Gastrocnemius medialis (tissue), 4 donors: Measurements from ENCODE around the gene MINDY1. TPM values are rescaled to one million over a fixed set of nuclear protein-coding genes. Genes with fewer than 3 reads are reported as not detected.

Experiments
- ATAC-seq, 2 donors: fragments of 150-250 bp; one replicate each; pipeline ENCODE4 v1.9.1; 2016
- DNase-seq, 2 donors: peaks; one replicate each; pipeline ENCODE4 v3.0.0-alpha.2; 2019
- H3K27ac ChIP-seq, 4 donors: fragments of 200-600 bp; sonication (generic); 1 replicate in 1 of 4; 2 replicates in 3 of 4; pipeline ENCODE4 v1.5.1; 2016 to 2018; ENCODE audit warnings: mild to moderate bottlenecking in 2 of 4, moderate library complexity in 1 of 4
- H3K27me3 ChIP-seq, 3 donors: fragments of 200-600 bp; sonication (generic) in 2 of 3; 1 replicate in 1 of 3; 2 replicates in 2 of 3; pipeline versions ENCODE4 v1.5.1 to v1.6.0; 2016 to 2019; ENCODE audit warnings: mild to moderate bottlenecking in 1 of 3, moderate library complexity in 1 of 3
- H3K36me3 ChIP-seq, 2 donors: fragments of 200-600 bp; sonication (generic) in 1 of 2; one replicate each; pipeline ENCODE4 v1.5.1; 2017 to 2018
- H3K4me1 ChIP-seq, 2 donors: fragments of 200-600 bp; sonication (generic) in 1 of 2; one replicate each; pipeline ENCODE4 v1.5.1; 2016 to 2017; ENCODE audit warnings: mild to moderate bottlenecking in 2 of 2
- H3K4me3 ChIP-seq, 4 donors: fragments of 200-600 bp; sonication (generic) in 3 of 4; 1 replicate in 1 of 4; 2 replicates in 3 of 4; pipeline ENCODE4 v1.5.1; 2016 to 2019; ENCODE audit warnings: mild to moderate bottlenecking in 2 of 4
- H3K9me3 ChIP-seq, 3 donors: fragments of 200-600 bp; sonication (generic) in 2 of 3; 1 replicate in 1 of 3; 2 replicates in 2 of 3; pipeline ENCODE4 v1.5.1; 2016 to 2019
- POLR2A ChIP-seq, 2 donors: fragments of 450-650 bp; IDR thresholded peaks; one replicate each; pipeline ENCODE4 v1.6.1; 2017; ENCODE audit warnings: antibody characterized with exemption in 2 of 2, mild to moderate bottlenecking in 2 of 2, moderate library complexity in 2 of 2
- in situ Hi-C, 4 donors: fragments of 200-750 bp; cut with MboI; loops; one replicate each; pipeline versions ENCODE4 v1.15.0 to v1.8.0; 2017; ENCODE audit warnings: low sequenced_read_pairs in 4 of 4
- intact Hi-C: fragments of 100-400 bp; cut with DNase I; formaldehyde crosslinking; loops from one replicate; pipeline ENCODE4 v1.15.1; 2023; ENCODE audit warnings: low total_unique reads
- total RNA-seq, 4 donors: library from RNA; depleted of rRNA; stranded (reverse); fragments of >200 nt; gene quantifications; one replicate each; pipeline versions ENCODE4 v1.1.0 to v1.2.3, GENCODE V29; 2016
- TF ChIP-seq, protein P1 (sequence below), 5 experiments: fragments of 450-650 bp in 3 of 5; fragments of 200-600 bp in 2 of 5; sonication (generic) in 2 of 5; IDR thresholded peaks in 4 of 5; conservative IDR thresholded peaks in 1 of 5; 1 replicate in 4 of 5; 2 replicates in 1 of 5; pipeline ENCODE4 v1.5.1; 2016 to 2019; ENCODE audit warnings: antibody characterized with exemption in 5 of 5, mild to moderate bottlenecking in 3 of 5, moderate library complexity in 3 of 5

Gene MINDY1
- total RNA-seq, 4 donors from 2014 or later = 13.4 to 22.8 (median 19.7) TPM

DNA sequence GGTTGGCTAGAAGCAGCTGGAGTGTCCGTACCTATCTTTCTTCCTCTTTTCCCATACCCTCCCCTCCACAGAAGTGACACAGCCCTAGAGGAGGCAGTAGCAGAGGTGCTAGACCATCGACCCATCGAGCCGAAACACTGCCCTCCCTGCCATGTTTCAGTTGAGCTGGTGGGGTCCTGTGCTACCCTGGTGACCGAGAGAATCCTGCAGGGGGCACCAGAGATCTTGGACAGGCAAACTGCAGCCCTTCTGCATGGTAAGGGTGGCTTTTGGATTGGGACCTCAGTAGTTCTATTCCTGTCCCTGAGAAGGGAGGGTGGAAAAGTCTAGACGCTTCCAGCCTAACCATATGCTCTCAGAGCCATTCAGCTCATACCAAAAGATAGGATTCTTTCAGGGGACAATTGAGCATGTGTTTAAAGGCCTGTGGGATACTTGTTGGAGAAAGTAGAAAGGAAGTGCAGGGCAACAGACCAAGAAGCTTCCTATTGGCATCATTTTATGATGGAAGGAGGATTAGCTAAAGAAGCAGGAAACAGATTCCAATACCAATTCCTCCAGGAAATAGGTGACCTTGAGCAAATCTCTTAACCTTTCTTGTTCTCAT lies 17.9 kb upstream of the MINDY1 start:
- intact Hi-C loops = loop anchor here (1.0 to 5.0 kb wide), 5 partner anchors 24 to 123 kb away; partner anchors contain the start of genes CDC42SE1, GABPB2 and SEMA6C
- Histone ChIP-seq H3K9me3 (no peaks in the 10 kb centered on the region), H3K36me3 (peaks cover 0 to 42% of the 10 kb centered on the region in 2 donors), H3K27me3 (no peaks in the 10 kb centered on the region), H3K4me3 (no peak overlapping the region), H3K27ac (peak overlapping the region; percentile 45 to 75 (median 72)), H3K4me1 (peaks cover 16 to 21% of the 10 kb centered on the region in 2 donors)
- TF ChIP-seq, protein P1, sequence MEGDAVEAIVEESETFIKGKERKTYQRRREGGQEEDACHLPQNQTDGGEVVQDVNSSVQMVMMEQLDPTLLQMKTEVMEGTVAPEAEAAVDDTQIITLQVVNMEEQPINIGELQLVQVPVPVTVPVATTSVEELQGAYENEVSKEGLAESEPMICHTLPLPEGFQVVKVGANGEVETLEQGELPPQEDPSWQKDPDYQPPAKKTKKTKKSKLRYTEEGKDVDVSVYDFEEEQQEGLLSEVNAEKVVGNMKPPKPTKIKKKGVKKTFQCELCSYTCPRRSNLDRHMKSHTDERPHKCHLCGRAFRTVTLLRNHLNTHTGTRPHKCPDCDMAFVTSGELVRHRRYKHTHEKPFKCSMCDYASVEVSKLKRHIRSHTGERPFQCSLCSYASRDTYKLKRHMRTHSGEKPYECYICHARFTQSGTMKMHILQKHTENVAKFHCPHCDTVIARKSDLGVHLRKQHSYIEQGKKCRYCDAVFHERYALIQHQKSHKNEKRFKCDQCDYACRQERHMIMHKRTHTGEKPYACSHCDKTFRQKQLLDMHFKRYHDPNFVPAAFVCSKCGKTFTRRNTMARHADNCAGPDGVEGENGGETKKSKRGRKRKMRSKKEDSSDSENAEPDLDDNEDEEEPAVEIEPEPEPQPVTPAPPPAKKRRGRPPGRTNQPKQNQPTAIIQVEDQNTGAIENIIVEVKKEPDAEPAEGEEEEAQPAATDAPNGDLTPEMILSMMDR (IDR thresholded peaks at IDR 0.05 in 4 of 5, conservative IDR thresholded peaks at IDR 0.05 in 1 of 5) = peak; percentile 68 to 81 (median 77)
- no peak for TF ChIP-seq POLR2A (IDR thresholded peaks at IDR 0.05)
- ATAC-seq (peak; percentile 88 to 99), DNase-seq (peak; percentile 71 to 81)
- in situ Hi-C loops = no loop called here

DNA sequence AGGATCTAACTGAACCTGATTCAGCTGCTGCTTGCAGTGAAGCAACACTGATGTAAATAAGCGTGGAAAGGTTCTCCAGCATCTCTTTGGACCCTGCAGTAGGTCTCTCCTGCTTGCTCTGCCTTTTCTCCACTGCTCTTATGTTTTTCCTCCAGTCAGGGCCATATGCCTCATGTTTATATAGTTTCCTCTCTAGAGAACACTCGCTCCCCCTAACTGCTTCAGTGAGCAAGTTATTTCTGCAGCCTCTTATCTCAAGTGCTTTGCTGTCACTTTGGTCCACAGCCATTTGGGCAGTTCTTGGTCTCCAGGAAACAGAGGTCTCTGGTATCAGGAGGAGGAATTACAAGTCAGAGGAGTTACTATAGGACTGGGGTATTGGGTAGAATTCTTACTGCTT lies 6.8 kb upstream of the MINDY1 start:
- in situ Hi-C loops (no loop called here), intact Hi-C loops (loop anchor here (10.0 kb wide), 1 partner anchor 811 kb away; no protein-coding TSS in a partner anchor)
- Histone ChIP-seq H3K27me3 (no peaks in the 10 kb centered on the region), H3K4me3 (no peak overlapping the region), H3K36me3 (peaks cover 0 to 13% of the 10 kb centered on the region in 2 donors), H3K4me1 (peaks cover 19 to 27% of the 10 kb centered on the region in 2 donors), H3K27ac (peak overlapping the region in 1 of 4 donors; percentile 19), H3K9me3 (no peaks in the 10 kb centered on the region)
- no peak for TF ChIP-seq POLR2A (IDR thresholded peaks at IDR 0.05)
- TF ChIP-seq, protein P1 (IDR thresholded peaks at IDR 0.05 in 4 of 5, conservative IDR thresholded peaks at IDR 0.05 in 1 of 5) = no peak
- DNase-seq (no peak), ATAC-seq (no peak)

DNA sequence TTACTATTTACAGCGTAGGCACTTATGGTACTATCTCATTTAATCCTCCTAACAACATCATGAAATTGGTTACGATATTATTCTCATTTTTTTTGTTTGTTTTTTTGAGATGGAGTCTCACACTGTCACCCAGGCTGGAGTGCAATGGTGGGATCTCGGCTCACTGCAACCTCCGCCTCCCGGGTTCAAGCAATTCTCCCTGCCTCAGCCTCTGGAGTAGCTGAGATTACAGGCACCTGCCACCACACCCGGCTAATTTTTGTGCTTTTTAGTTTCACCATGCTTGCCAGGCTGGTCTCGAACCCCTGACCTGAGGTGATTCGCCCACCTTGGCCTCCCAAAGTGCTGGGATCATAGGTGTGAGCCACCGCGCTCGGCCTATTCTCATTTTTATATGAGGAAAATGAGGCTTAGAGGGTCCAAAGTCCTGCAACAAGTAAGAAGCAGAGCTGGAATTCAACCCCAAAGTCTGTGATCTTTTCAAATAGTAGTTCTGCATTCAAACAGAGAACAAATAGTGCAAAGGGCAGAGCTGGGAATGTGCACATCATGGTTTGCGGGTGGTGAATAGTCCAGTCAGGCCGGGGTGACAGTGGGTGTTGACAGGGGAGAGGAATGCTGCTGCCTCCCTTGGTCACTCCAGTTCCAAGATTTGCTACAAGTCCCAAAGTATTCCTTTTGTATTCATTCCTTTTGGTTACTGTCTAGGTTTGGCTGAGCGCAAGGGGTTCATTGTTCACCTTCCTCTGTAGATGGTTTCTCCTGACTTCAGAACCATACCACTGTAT lies 6.2 kb upstream of the MINDY1 start:
- no peak overlapping the region for H3K4me3 ChIP-seq
- H3K4me1 ChIP-seq = peaks cover 19 to 29% of the 10 kb centered on the region in 2 donors

DNA sequence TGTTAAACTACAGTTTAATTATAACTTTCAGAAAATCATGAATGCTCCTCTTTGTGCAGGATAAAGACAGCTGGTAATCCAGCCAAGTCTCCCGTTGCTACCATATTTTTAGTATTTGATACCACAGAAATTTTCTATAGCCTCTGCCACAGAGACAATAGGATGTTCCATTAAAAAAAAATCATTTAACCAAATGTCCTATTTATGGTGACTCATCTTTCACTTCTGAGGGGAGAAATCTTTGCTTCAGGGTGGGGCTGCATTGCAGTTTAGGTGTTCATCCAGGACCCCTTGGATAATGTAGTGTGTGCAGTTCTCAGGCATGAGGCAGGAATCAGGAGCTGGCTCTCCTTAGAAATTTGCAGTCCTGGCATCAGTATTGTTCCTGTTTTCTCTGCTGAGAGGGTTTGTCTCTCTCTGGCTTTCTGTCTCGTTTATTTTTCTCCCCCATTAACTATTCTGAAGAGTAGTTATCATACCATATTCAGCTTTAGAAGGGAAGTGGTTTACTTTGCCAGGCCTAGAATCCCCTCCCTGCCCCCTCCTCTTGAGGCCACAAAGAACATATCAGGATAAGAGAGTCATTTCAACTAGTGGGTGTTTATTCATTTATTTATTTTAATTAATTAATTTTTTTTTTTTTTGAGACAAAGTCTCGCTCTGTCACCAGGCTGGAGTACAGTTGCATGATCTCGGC lies 4.6 kb upstream of the MINDY1 start:
- in situ Hi-C loops = no loop called here
- no peak for DNase-seq
- H3K27ac ChIP-seq = no peak overlapping the region
- H3K4me1 ChIP-seq = peaks cover 32 to 40% of the 10 kb centered on the region in 2 donors
- no peaks in the 10 kb centered on the region for H3K27me3 ChIP-seq
- no peak for ATAC-seq
- H3K36me3 ChIP-seq = peaks cover 0 to 10% of the 10 kb centered on the region in 2 donors
- H3K9me3 ChIP-seq = no peaks in the 10 kb centered on the region
- H3K4me3 ChIP-seq = no peak overlapping the region
- intact Hi-C loops = loop anchor here (10.0 kb wide), 1 partner anchor 813 kb away; no protein-coding TSS in a partner anchor
- TF ChIP-seq, protein P1 (IDR thresholded peaks at IDR 0.05 in 4 of 5, conservative IDR thresholded peaks at IDR 0.05 in 1 of 5) = no peak
- no peak for TF ChIP-seq POLR2A (IDR thresholded peaks at IDR 0.05)

More for the DNA sequence above, 6.2 kb upstream of the MINDY1 start:
- Histone ChIP-seq H3K27me3 (no peaks in the 10 kb centered on the region), H3K9me3 (no peaks in the 10 kb centered on the region), H3K36me3 (peaks cover 0 to 11% of the 10 kb centered on the region in 2 donors), H3K27ac (peak overlapping the region in 1 of 4 donors; percentile 19)
- DNase-seq (no peak), ATAC-seq (no peak)
- in situ Hi-C loops (no loop called here), intact Hi-C loops (loop anchor here (10.0 kb wide), 1 partner anchor 812 kb away; no protein-coding TSS in a partner anchor)
- TF ChIP-seq POLR2A (IDR thresholded peaks at IDR 0.05) = no peak
- TF ChIP-seq, protein P1 (IDR thresholded peaks at IDR 0.05 in 4 of 5, conservative IDR thresholded peaks at IDR 0.05 in 1 of 5) = no peak
